ENCODE measurements around the gene POU2F3.

Gene POU2F3

DNA sequence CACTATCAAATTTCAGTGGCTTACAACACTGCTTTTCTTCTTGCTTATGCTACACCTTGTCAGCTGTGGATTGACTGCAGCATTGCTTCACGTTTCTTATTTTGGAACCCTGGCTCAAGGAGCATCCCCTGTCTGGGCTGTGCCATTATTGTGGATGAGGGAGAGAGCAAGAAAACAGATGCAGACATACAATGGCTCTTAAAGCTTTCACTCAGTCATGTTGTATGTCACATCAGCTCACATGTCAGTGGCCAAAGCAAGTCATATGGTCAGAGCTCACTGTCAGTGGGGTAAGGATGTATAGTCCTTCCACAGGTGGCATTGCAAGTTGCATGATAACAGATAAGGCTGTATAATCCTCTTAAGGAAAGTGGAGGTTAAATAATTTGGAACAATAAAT lies 106.3 kb downstream of the POU2F3 start:
- no peak for DNase-seq

DNA sequence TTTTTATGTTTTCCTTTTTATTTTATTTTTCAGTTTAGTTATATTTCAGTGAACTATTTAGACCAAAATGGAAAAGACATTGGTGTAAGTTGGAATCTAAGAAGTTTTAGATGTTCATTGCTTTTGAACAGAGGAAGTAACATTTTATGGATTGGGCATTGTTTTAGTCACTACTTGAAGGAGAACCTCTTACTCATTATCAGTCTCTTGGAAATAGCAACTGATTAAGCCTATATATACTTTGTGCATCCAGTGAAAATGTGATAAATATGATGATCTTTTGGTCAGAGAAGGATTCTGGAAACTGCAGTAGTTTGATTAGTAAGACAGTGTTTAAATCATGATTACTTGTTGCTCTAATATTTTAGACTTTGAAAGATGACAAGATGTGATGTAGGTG lies 110.7 kb downstream of the POU2F3 start:
- DNase-seq = no peak

GRCh38 chr11:120352405-120352804 lies 112.5 kb downstream of the POU2F3 start:
- DNase-seq = no peak

GRCh38 chr11:120354068-120354467 lies 114.1 kb downstream of the POU2F3 start:
- DNase-seq = no peak

- no peak for DNase-seq
Measured at GRCh38 chr11:120354779-120355178, 114.8 kb downstream of the POU2F3 start.

- no peak for DNase-seq
Measured at GRCh38 chr11:120357620-120358019, 117.7 kb downstream of the POU2F3 start.

DNA sequence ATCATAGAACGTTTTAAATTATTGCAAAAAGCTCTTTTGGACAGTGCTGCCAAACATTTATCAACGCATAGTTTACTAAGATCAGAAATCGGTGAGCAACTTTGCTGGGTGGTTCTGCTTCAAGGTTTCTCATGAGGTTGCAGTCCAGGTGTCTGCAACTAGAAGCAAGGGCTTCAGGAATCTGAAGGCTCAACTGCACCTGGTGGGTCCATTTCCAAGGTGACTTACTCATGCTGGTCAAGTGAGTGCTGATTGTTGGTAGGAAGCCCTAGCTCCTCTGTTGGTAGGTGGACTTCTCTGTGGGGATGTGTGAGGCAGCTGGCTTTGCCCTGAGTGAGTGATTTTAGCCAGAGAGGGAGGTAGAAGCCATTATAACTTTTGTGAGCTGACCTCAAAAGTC lies 118.8 kb downstream of the POU2F3 start:
- no peak for DNase-seq

DNA sequence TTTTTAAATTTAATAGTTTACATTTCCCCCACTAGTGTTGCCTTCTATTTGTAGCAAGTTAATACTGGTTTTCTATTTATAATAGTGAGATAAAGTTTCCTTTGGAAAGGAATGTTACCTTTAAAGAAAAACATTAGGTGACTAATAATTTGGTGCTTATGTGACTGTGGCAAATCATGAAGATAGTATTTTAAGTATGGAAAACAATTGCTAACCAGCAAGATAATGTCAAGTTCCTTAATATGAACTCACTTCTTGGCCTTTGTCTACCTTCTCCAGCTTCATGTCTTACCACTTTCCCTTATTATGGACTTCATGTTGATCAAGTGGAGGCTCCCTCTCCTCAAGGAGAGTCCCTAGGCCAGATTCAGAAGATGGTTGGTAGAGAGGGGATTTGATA lies 123.5 kb downstream of the POU2F3 start:
- DNase-seq = no peak

DNA sequence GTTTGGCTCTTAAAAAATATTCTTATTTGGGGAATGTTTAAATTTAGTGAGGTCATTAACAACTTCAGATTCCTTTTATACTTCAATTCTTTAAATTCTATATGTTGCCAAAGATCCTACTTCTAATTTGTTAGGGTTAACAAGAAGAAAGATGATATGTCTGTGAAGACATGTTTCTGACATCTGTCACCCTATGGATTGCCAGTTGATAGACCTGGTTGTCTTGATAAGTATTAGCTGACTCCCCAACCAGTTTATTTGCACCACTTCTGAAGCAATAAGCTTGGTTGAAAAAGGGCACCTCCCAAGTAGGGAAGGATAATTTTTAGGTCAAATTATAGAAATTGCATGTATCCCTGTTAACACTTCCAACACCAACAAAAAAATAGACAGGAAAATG lies 125.6 kb downstream of the POU2F3 start:
- DNase-seq = no peak
